Mucosa of descending colon (tissue), 3 donors: Measurements from ENCODE around the gene WDR37. TPM values are rescaled to one million over a fixed set of nuclear protein-coding genes. Genes with fewer than 3 reads are reported as not detected.

Experiments
- ATAC-seq: fragments of 200-7000 bp; cut with Tn5 transposase; one replicate; pipeline ENCODE4 v1.9.1; 2020; ENCODE audit warnings: mild to moderate bottlenecking, moderate library complexity
- DNase-seq, 3 donors: peaks; one replicate each; pipeline ENCODE4 v3.0.0-alpha.2; 2020
- H3K36me3 ChIP-seq: fragments of 200-600 bp; one replicate; pipeline ENCODE4 v1.8.0; 2021; ENCODE audit warnings: low read depth, mild to moderate bottlenecking
- H3K4me1 ChIP-seq: fragments of 200-600 bp; one replicate; pipeline ENCODE4 v1.8.0; 2021; ENCODE audit warnings: low read depth, mild to moderate bottlenecking
- H3K4me3 ChIP-seq: fragments of 200-600 bp; one replicate; pipeline ENCODE4 v1.8.0; 2021; ENCODE audit warnings: mild to moderate bottlenecking
- H3K9me3 ChIP-seq: fragments of 200-600 bp; one replicate; pipeline ENCODE4 v1.8.0; 2021; ENCODE audit warnings: mild to moderate bottlenecking
- intact Hi-C, 2 donors: fragments of 100-400 bp; cut with DNase I in 1 of 2; cut with micrococcal nuclease in 1 of 2; formaldehyde crosslinking; loops; one replicate each; pipeline versions ENCODE4 v1.11.0 to v1.11.1; 2022; cut with DNase I, micrococcal nuclease
- total RNA-seq, 3 donors: library from RNA; stranded (reverse); fragmentation: NEBNext Ultra II Directional in 2 of 3; extraction: Animal tissue kit (Norgen Biotek cat#: 25700) in 2 of 3; gene quantifications; one replicate each; pipeline versions ENCODE4 v1.2.1 to v1.2.4, GENCODE V29; 2021 to 2023
- TF ChIP-seq, protein P1 (sequence below): fragments of 200-600 bp; IDR thresholded peaks from one replicate; pipeline ENCODE4 v1.8.0; 2022; ENCODE audit warnings: antibody characterized with exemption, mild to moderate bottlenecking
- donor health status: DM: no; HTN: no; CAD: no; lungs with moderate emphysema.
- donor health status: DM: no; HTN: no; CAD: no.
- donor health status: DM: no; HTN: yes; CAD: no.

The WDR37 gene
- total RNA-seq, 3 donors from 2014 or later = 18.3 to 24.1 (median 20.8) TPM

DNA sequence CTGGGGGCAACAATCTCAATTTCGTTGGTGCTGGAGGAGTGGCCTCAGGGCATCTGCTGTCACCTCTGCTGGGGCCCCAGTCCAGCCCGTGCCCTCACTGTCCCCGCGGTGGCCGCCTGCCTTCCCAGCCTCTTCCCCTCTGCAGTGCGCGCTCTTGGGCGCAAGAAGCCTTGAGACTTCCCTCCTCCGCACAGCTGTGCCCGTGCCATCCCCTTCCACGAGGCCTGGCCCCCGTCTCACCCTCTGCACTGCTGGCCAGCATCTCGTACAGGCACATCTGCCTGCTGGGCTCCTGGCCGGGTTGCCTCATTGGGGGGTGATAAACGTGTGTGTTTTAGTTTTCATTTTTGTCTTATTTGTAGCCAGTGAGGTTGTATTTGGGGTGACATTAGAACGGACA lies 44.5 kb upstream of the WDR37 start:
- ATAC-seq = no peak
- H3K36me3 ChIP-seq = peaks cover 8% of the 10 kb centered on the region
- intact Hi-C loops = no loop called here
- H3K9me3 ChIP-seq = no peaks in the 10 kb centered on the region
- no peak for DNase-seq
- H3K4me3 ChIP-seq = no peak overlapping the region
- TF ChIP-seq, protein P1, sequence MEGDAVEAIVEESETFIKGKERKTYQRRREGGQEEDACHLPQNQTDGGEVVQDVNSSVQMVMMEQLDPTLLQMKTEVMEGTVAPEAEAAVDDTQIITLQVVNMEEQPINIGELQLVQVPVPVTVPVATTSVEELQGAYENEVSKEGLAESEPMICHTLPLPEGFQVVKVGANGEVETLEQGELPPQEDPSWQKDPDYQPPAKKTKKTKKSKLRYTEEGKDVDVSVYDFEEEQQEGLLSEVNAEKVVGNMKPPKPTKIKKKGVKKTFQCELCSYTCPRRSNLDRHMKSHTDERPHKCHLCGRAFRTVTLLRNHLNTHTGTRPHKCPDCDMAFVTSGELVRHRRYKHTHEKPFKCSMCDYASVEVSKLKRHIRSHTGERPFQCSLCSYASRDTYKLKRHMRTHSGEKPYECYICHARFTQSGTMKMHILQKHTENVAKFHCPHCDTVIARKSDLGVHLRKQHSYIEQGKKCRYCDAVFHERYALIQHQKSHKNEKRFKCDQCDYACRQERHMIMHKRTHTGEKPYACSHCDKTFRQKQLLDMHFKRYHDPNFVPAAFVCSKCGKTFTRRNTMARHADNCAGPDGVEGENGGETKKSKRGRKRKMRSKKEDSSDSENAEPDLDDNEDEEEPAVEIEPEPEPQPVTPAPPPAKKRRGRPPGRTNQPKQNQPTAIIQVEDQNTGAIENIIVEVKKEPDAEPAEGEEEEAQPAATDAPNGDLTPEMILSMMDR = no peak
- H3K4me1 ChIP-seq = no peaks in the 10 kb centered on the region

- ATAC-seq (no peak), DNase-seq (no peak)
- Histone ChIP-seq H3K36me3 (peaks cover 8% of the 10 kb centered on the region), H3K9me3 (no peaks in the 10 kb centered on the region), H3K4me3 (no peak overlapping the region), H3K4me1 (no peaks in the 10 kb centered on the region)
- TF ChIP-seq, protein P1 = no peak
- intact Hi-C loops = no loop called here
These were observed 40.5 kb upstream of the WDR37 start for GRCh38 chr10:1015688-1016087.

- no peaks in the 10 kb centered on the region for H3K36me3 ChIP-seq
- no peaks in the 10 kb centered on the region for H3K9me3 ChIP-seq
- H3K4me3 ChIP-seq = no peak overlapping the region
- no peaks in the 10 kb centered on the region for H3K4me1 ChIP-seq
- TF ChIP-seq, protein P1 = no peak
- ATAC-seq (no peak), DNase-seq (no peak)
- intact Hi-C loops = no loop called here
These were observed 36.8 kb upstream of the WDR37 start for GRCh38 chr10:1019362-1019761.

GRCh38 chr10:1020460-1020859 lies 35.7 kb upstream of the WDR37 start:
- no peaks in the 10 kb centered on the region for H3K4me1 ChIP-seq
- TF ChIP-seq, protein P1 = no peak
- H3K36me3 ChIP-seq = no peaks in the 10 kb centered on the region
- no peaks in the 10 kb centered on the region for H3K9me3 ChIP-seq
- H3K4me3 ChIP-seq = no peak overlapping the region
- intact Hi-C loops = no loop called here
- ATAC-seq (no peak), DNase-seq (no peak)

- Histone ChIP-seq H3K4me3 (no peak overlapping the region), H3K36me3 (no peaks in the 10 kb centered on the region), H3K9me3 (no peaks in the 10 kb centered on the region), H3K4me1 (no peaks in the 10 kb centered on the region)
- intact Hi-C loops = no loop called here
- ATAC-seq = no peak
- DNase-seq = no peak
- TF ChIP-seq, protein P1 = no peak
These were observed 35.2 kb upstream of the WDR37 start for GRCh38 chr10:1020958-1021357.

GRCh38 chr10:1022413-1022812 lies 33.8 kb upstream of the WDR37 start:
- intact Hi-C loops = no loop called here
- DNase-seq = no peak
- no peak for ATAC-seq
- no peak overlapping the region for H3K4me3 ChIP-seq
- TF ChIP-seq, protein P1 = no peak
- no peaks in the 10 kb centered on the region for H3K36me3 ChIP-seq
- H3K4me1 ChIP-seq = no peaks in the 10 kb centered on the region
- no peaks in the 10 kb centered on the region for H3K9me3 ChIP-seq
